Panc1 (cell line): Measurements from ENCODE around the gene PLEKHN1. TPM values are rescaled to one million over a fixed set of nuclear protein-coding genes. Genes with fewer than 3 reads are reported as not detected.

Experiments used
- ATAC-seq: fragments of 200-7000 bp; cut with Tn5 transposase; 2 replicates; pipeline ENCODE4 v1.9.1; 2020; ENCODE audit warnings: mild to moderate bottlenecking, moderate library complexity
- BruUV-seq: library from RNA; stranded (reverse); fragments of 400-500 nt; replicated peaks from 2 replicates; lab custom pipeline; 2021; lab: Mats Ljungman, UMichigan
- CTCF ChIA-PET: fragments of 300-600 bp; sonication (Branson Sonifier 250); formaldehyde crosslinking; loops from one replicate; lab custom pipeline; 2022; ENCODE audit warnings: antibody characterized with exemption; lab: Charles Lee
- POLR2A ChIA-PET: fragments of 300-600 bp; sonication (Branson Sonifier 250); formaldehyde crosslinking; loops from one replicate; lab custom pipeline; 2022; ENCODE audit warnings: antibody characterized with exemption; lab: Charles Lee
- DNase-seq: peaks from one replicate; pipeline ENCODE4 v3.0.0-alpha.2; 2010; ENCODE audit warnings: low read depth, low spot score
- H3K27ac ChIP-seq: 2 replicates; pipeline ENCODE4 v1.5.1; 2011; ENCODE audit warnings: mild to moderate bottlenecking, low read length, inconsistent platforms
- H3K27me3 ChIP-seq: fragments of 200-500 bp; sonication (Bioruptor generic); 2 replicates; pipeline ENCODE4 v1.6.0; 2014; ENCODE audit warnings: low read length, inconsistent platforms; ENCODE audit not compliant: control insufficient read depth, insufficient read depth
- H3K36me3 ChIP-seq: fragments of 200-500 bp; sonication (Bioruptor generic); 2 replicates; pipeline ENCODE4 v1.5.1; 2014; ENCODE audit warnings: inconsistent platforms, mild to moderate bottlenecking, low read length, moderate library complexity; ENCODE audit not compliant: control insufficient read depth, insufficient read depth
- H3K4me1 ChIP-seq: 2 replicates; pipeline ENCODE4 v1.5.1; 2011; ENCODE audit warnings: inconsistent platforms, mild to moderate bottlenecking, low read length, moderate library complexity; ENCODE audit not compliant: control insufficient read depth, insufficient read depth
- H3K4me3 ChIP-seq, 2 experiments: 2 replicates each; pipeline ENCODE4 v1.5.1; 2011 to 2012; ENCODE audit warnings: low read depth in 2 of 2, low read length in 2 of 2, mild to moderate bottlenecking in 2 of 2, inconsistent platforms in 1 of 2, moderate library complexity in 1 of 2
- H3K9me3 ChIP-seq: fragments of 200-500 bp; sonication (Bioruptor generic); 2 replicates; pipeline ENCODE4 v1.5.1; 2014; ENCODE audit warnings: low read depth, mild to moderate bottlenecking, inconsistent platforms, low read length, moderate library complexity; ENCODE audit not compliant: control insufficient read depth, insufficient read depth
- CTCF ChIP-seq: fragments of 450-650 bp; IDR thresholded peaks from 2 replicates; pipeline ENCODE4 v1.5.1; 2017; ENCODE audit warnings: mild to moderate bottlenecking
- POLR2AphosphoS5 ChIP-seq: IDR thresholded peaks from 2 replicates; pipeline ENCODE4 v1.6.1; 2012; ENCODE audit warnings: mild to moderate bottlenecking, low read depth, low read length, moderate library complexity
- REST ChIP-seq, 2 experiments: IDR thresholded peaks; 2 replicates each; pipeline ENCODE4 v1.6.1; 2011 to 2012; ENCODE audit warnings: low read depth in 2 of 2, control low read depth in 1 of 2, low read length in 1 of 2, mild to moderate bottlenecking in 1 of 2, moderate library complexity in 1 of 2; ENCODE audit not compliant: insufficient read depth in 1 of 2
- SIN3A ChIP-seq: IDR thresholded peaks from 2 replicates; pipeline ENCODE4 v1.6.1; 2012; ENCODE audit warnings: low read depth, mild to moderate bottlenecking, low read length, moderate library complexity, borderline replicate concordance; ENCODE audit not compliant: insufficient read depth
- TCF7L2 ChIP-seq: IDR thresholded peaks from 2 replicates; pipeline ENCODE4 v1.6.1; 2011; ENCODE audit warnings: mild to moderate bottlenecking, low read depth, low read length, inconsistent platforms
- in situ Hi-C: cut with HindIII; loops from 2 replicates; pipeline ENCODE4 v1.10.0; 2016; ENCODE audit warnings: low sequenced_read_pairs, low pct_unique_long_range_greater_than_20kb
- intact Hi-C: fragments of 100-400 bp; cut with micrococcal nuclease; formaldehyde crosslinking; loops from one replicate; pipeline ENCODE4 v1.10.0; 2022; ENCODE audit not compliant: unreplicated experiment
- total RNA-seq: library from RNA; stranded (reverse); gene quantifications from one replicate; pipeline ENCODE4 v1.2.1, GENCODE V29; 2021; ENCODE audit not compliant: unreplicated experiment

Gene PLEKHN1
- total RNA-seq, 1 experiment from 2014 or later, result 9.8 TPM

GRCh38 chr1:999725-1000356, 33.6 kb downstream of the PLEKHN1 start, which contains the start of gene HES4:
TSS of gene HES4 (minus strand) at chr1:1000097. CDS start at chr1:999973, 124 bp downstream.
- intact Hi-C loops (no loop called here), in situ Hi-C loops (no loop called here)
- ATAC-seq, result peak; percentile 73
- peak within 1 kb of the TSS; percentile 56 to 69 for H3K4me3 ChIP-seq
- H3K4me1 ChIP-seq, result peaks cover 29% of the 10 kb centered on the region
- ChIA-PET POLR2A (no interaction called here), CTCF (interaction anchor here (1.0 kb wide), 1 partner anchor 15 kb away, joined by 3 read pairs; no protein-coding TSS in a partner anchor)
- no peaks in the 10 kb centered on the region for H3K27me3 ChIP-seq
- H3K27ac ChIP-seq, result peak within 1 kb of the TSS; percentile 80
- BruUV-seq, result TSS peak; percentile 94
- no peak for DNase-seq
- no peaks in the 10 kb centered on the region; the same call in 1 of the 2 replicates for H3K36me3 ChIP-seq
- TF ChIP-seq POLR2AphosphoS5, result no peak
- no peak for TF ChIP-seq REST (IDR thresholded peaks at IDR 0.05; ENCODE audit: insufficient read depth in 1 of 2, low read depth in 2 of 2, low read length in 1 of 2)
- no peak for TF ChIP-seq TCF7L2
- TF ChIP-seq CTCF, result no peak
- TF ChIP-seq SIN3A, result no peak
- H3K9me3 ChIP-seq, result no peaks in the 10 kb centered on the region

GRCh38 chr1:1000357-1001056, 34.2 kb downstream of the PLEKHN1 start:
- Histone ChIP-seq H3K4me3 (peak overlapping the region; percentile 56 to 65), H3K27me3 (no peaks in the 10 kb centered on the region), H3K4me1 (peaks cover 36% of the 10 kb centered on the region), H3K27ac (peak overlapping the region; percentile 80), H3K9me3 (no peaks in the 10 kb centered on the region), H3K36me3 (no peaks in the 10 kb centered on the region; the same call in 1 of the 2 replicates)
- in situ Hi-C loops, result no loop called here
- 0 out of 2 replicates have a peak, but pooled peaks have one; percentile 41 for TF ChIP-seq SIN3A
- TF ChIP-seq POLR2AphosphoS5, result no peak
- no peak for TF ChIP-seq CTCF
- no peak for TF ChIP-seq TCF7L2
- TF ChIP-seq REST (IDR thresholded peaks at IDR 0.05; ENCODE audit: insufficient read depth in 1 of 2, low read depth in 2 of 2, low read length in 1 of 2), result no peak; a peak in 1 of 4 replicates
- intact Hi-C loops, result no loop called here
- BruUV-seq, result no TSS peak
- ChIA-PET CTCF (interaction anchor here (0.7 to 1.0 kb wide), 2 partner anchors 14 to 16 kb away, joined by 3 to 4 read pairs; no protein-coding TSS in a partner anchor), POLR2A (interaction anchor here (0.8 kb wide), 1 partner anchor 13 kb away, joined by 8 read pairs; the partner anchor contains the start of gene ISG15)
- ATAC-seq (peak; percentile 75), DNase-seq (no peak)
